Measurements from ENCODE around the gene ANKRD33B.

Gene ANKRD33B

GRCh38 chr5:10586008-10586407 is 22.1 kb downstream of the ANKRD33B start:
- no peak for DNase-seq (ENCODE audit: low read depth)
- no peak for TF ChIP-seq CTCF (conservative IDR thresholded peaks at IDR 0.05; ENCODE audit: low read depth, low read length)
- H3K4me3 ChIP-seq (ENCODE audit: low read length): no peak overlapping the region

GRCh38 chr5:10586555-10586954 is 22.7 kb downstream of the ANKRD33B start:
- no peak overlapping the region for H3K4me3 ChIP-seq (ENCODE audit: low read length)
- TF ChIP-seq CTCF (conservative IDR thresholded peaks at IDR 0.05; ENCODE audit: low read depth, low read length): no peak
- DNase-seq (ENCODE audit: low read depth): no peak

GRCh38 chr5:10588109-10588775 is 24.4 kb downstream of the ANKRD33B start:
- no peak for DNase-seq (ENCODE audit: low read depth)
- no peak overlapping the region for H3K4me3 ChIP-seq (ENCODE audit: low read length)
- TF ChIP-seq CTCF (conservative IDR thresholded peaks at IDR 0.05; ENCODE audit: low read depth, low read length): no peak

GRCh38 chr5:10588779-10589447 is 25.0 kb downstream of the ANKRD33B start:
- DNase-seq (ENCODE audit: low read depth): no peak
- TF ChIP-seq CTCF (conservative IDR thresholded peaks at IDR 0.05; ENCODE audit: low read depth, low read length): no peak
- H3K4me3 ChIP-seq (ENCODE audit: low read length): no peak overlapping the region

- no peak for TF ChIP-seq CTCF (conservative IDR thresholded peaks at IDR 0.05; ENCODE audit: low read depth, low read length)
- no peak overlapping the region for H3K4me3 ChIP-seq (ENCODE audit: low read length)
- DNase-seq (ENCODE audit: low read depth): no peak
Observed at GRCh38 chr5:10590226-10590999, 26.5 kb downstream of the ANKRD33B start.

- no peak for TF ChIP-seq CTCF (conservative IDR thresholded peaks at IDR 0.05; ENCODE audit: low read depth, low read length)
Observed at GRCh38 chr5:10591159-10591558, 27.3 kb downstream of the ANKRD33B start.

More at GRCh38 chr5:10591159-10591558, 27.3 kb downstream of the ANKRD33B start:
- H3K4me3 ChIP-seq (ENCODE audit: low read length): no peak overlapping the region
- DNase-seq (ENCODE audit: low read depth): no peak

All from retinal pigment epithelial cell (primary cell).